ENCODE data around the gene LRIT2. TPM values are rescaled to one million over a fixed set of nuclear protein-coding genes. Genes with fewer than 3 reads are reported as not detected.
"Not testable (repeated sequence)": the region's sequence is repeated elsewhere in the genome, so short reads cannot be mapped to it uniquely, and the experiment has no call there.

Gene LRIT2
- total RNA-seq, 1 donor from 2014 or later: not detected

DNA sequence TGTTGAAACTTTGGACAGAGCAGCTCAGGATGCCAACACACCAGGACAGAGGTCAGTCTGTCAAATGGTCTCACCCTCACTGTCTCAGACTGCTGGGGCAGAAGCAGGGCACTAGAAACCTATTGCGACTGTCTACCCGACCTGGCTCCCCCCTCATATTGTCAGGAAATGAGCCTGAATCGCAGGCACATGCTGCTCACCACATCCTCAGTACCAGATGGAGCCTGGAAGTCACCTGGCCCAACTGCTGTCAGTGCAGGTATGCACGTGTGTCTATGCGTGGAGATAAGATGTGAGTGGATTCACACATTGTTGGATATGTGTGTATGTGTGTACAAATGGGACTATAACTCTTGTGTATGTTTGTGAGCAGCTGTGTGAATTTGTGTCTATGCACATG is 34.2 kb downstream of the LRIT2 start:
- Mint-ChIP-seq H3K27ac (no peak overlapping the region), H3K4me1 (no peaks in the 10 kb centered on the region), H3K36me3 (no peaks in the 10 kb centered on the region), H3K27me3 (ENCODE audit: low read depth) (peaks cover 67% of the 10 kb centered on the region), H3K4me3 (no peak overlapping the region), H3K9me3 (no peaks in the 10 kb centered on the region)
- TF ChIP-seq, protein P1, sequence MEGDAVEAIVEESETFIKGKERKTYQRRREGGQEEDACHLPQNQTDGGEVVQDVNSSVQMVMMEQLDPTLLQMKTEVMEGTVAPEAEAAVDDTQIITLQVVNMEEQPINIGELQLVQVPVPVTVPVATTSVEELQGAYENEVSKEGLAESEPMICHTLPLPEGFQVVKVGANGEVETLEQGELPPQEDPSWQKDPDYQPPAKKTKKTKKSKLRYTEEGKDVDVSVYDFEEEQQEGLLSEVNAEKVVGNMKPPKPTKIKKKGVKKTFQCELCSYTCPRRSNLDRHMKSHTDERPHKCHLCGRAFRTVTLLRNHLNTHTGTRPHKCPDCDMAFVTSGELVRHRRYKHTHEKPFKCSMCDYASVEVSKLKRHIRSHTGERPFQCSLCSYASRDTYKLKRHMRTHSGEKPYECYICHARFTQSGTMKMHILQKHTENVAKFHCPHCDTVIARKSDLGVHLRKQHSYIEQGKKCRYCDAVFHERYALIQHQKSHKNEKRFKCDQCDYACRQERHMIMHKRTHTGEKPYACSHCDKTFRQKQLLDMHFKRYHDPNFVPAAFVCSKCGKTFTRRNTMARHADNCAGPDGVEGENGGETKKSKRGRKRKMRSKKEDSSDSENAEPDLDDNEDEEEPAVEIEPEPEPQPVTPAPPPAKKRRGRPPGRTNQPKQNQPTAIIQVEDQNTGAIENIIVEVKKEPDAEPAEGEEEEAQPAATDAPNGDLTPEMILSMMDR (IDR thresholded peaks at IDR 0.05; ENCODE audit: unreplicated experiment): no peak
- no peak for DNase-seq (ENCODE audit: low spot score in 2 of 2, unreplicated experiment in 2 of 2)

DNA sequence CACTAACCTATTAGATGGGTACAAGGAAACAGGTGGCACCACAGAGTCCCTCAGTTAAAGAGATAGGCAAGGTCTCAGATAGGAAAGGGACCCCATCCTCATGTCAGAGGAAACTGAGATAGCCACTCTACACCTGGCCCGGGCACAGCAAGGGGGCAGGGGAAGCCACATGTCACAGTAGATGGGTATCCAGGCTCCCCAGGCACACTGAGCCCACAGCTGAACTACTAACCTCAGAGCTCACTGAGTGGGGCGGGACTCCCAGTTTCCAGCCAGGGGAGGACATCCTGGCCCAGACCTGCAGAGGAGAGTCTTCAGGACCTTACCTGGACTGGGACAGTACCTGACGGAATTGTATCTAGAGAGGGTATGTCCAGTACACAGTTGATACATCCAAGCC is 34.7 kb downstream of the LRIT2 start:
- TF ChIP-seq, protein P1 (IDR thresholded peaks at IDR 0.05; ENCODE audit: unreplicated experiment): no peak
- no peak for DNase-seq (ENCODE audit: low spot score in 2 of 2, unreplicated experiment in 2 of 2)
- H3K9me3 Mint-ChIP-seq: no peaks in the 10 kb centered on the region
- no peaks in the 10 kb centered on the region for H3K4me1 Mint-ChIP-seq
- H3K27me3 Mint-ChIP-seq (ENCODE audit: low read depth): peaks cover 62% of the 10 kb centered on the region
- no peak overlapping the region for H3K27ac Mint-ChIP-seq
- H3K36me3 Mint-ChIP-seq: no peaks in the 10 kb centered on the region
- H3K4me3 Mint-ChIP-seq: no peak overlapping the region

DNA sequence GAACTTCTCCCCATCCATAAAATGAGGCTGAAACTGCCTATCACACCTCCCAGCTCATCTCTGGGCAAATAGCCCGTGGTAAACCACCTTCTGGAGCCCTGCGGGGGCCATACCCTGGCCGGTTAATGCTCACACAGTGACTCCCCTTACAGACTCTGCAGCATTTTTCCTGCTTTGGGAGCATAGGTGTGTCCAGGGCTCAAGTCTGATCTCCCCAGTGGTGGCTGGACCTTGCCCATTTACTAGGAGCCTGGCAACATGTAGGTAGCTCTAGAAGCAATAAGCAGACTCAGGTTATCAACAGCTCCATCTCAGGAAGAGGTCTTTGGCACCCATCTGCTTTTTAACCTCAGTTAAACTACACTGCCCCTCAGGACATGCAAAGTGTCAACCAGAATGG is 36.5 kb downstream of the LRIT2 start:
- Mint-ChIP-seq H3K9me3 (no peaks in the 10 kb centered on the region), H3K27ac (no peak overlapping the region), H3K4me3 (no peak overlapping the region), H3K4me1 (no peaks in the 10 kb centered on the region), H3K27me3 (ENCODE audit: low read depth) (peaks cover 53% of the 10 kb centered on the region), H3K36me3 (no peaks in the 10 kb centered on the region)
- TF ChIP-seq, protein P1 (IDR thresholded peaks at IDR 0.05; ENCODE audit: unreplicated experiment): no peak
- no peak for DNase-seq (ENCODE audit: low spot score in 2 of 2, unreplicated experiment in 2 of 2)

DNA sequence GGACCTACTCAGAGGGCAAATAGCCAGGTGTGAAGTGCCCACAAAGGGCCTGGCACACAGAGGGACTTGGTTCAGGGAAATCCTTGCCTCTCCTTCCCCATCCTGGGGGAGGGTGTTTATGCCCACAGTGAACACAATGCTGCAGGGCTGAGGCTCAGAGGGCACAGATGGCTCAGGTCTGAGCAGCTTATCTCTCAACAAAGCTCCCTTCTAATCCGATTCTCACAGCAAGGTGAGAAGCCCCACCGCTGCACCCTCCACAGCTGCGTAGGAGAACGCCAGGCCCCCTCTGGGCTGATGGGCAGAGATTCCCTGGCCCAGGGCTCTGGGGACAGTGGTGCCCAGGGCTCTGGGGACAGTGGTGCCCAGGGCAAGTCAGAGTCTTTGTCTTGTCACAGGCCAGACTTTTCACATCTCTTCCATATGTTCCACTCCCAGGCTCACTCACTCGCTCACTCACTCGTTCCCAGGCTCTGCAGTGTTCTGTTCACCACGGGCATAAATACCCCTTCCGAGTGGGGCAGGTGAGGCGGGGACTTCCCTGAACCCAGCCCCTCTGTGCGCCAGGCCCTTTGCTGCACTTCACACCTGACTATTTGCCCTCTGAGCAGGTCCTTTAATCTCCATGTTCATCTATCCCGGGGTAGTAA is 39.7 kb downstream of the LRIT2 start:
- TF ChIP-seq, protein P1 (IDR thresholded peaks at IDR 0.05; ENCODE audit: unreplicated experiment): no peak
- H3K4me3 Mint-ChIP-seq: no peak overlapping the region
- no peaks in the 10 kb centered on the region for H3K36me3 Mint-ChIP-seq
- H3K4me1 Mint-ChIP-seq: no peaks in the 10 kb centered on the region
- H3K27me3 Mint-ChIP-seq (ENCODE audit: low read depth): peaks cover 21% of the 10 kb centered on the region
- no peak for DNase-seq (ENCODE audit: low spot score in 2 of 2, unreplicated experiment in 2 of 2)
- H3K27ac Mint-ChIP-seq: no peak overlapping the region
- no peaks in the 10 kb centered on the region for H3K9me3 Mint-ChIP-seq

DNA sequence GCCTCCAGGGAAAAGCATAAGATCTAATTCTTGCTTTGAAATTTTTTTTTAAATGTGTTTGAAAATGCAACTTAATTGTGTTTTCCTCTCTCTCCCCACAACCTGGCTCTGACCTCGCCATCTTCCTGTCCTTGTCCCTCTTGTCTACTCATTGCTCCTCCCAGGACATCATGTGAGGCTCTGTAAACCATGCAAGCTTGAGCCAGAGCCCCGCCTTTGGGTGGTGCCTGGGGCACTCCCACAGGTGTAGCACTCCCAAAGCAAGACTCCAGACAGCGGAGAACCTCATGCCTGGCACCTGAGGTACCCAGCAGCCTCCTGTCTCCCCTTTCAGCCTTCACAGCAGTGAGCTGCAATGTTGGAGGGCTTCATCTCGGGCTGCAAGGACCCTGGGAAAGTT is 40.8 kb downstream of the LRIT2 start:
- no peaks in the 10 kb centered on the region for H3K4me1 Mint-ChIP-seq
- DNase-seq (ENCODE audit: low spot score in 2 of 2, unreplicated experiment in 2 of 2): no peak
- TF ChIP-seq, protein P1 (IDR thresholded peaks at IDR 0.05; ENCODE audit: unreplicated experiment): no peak
- H3K36me3 Mint-ChIP-seq: no peaks in the 10 kb centered on the region
- no peak overlapping the region for H3K4me3 Mint-ChIP-seq
- H3K27ac Mint-ChIP-seq: no peak overlapping the region
- peaks cover 13% of the 10 kb centered on the region for H3K27me3 Mint-ChIP-seq (ENCODE audit: low read depth)
- H3K9me3 Mint-ChIP-seq: no peaks in the 10 kb centered on the region

DNA sequence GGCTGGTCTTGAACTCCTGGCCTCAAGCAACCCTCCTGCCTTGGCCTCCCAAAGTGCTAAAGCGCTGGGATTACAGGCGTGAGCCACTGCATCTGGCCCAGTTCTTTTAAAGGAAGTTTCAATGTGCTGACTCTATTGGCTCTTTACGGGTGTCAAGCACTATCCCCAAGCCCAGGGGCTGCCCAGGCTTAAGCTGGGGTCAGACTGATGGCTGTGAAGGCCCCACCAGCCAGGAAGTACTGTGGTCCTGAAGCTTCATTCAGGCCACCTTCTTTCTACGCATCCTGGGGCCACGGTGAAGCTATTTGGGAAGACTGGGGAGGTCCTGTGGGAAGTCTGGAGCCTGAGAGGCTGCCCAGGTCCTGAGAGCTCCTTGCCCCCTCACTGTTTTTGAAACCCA is 43.7 kb downstream of the LRIT2 start:
- Mint-ChIP-seq H3K9me3 (no peaks in the 10 kb centered on the region), H3K27ac (no peak overlapping the region), H3K4me1 (no peaks in the 10 kb centered on the region), H3K4me3 (no peak overlapping the region), H3K27me3 (ENCODE audit: low read depth) (peaks cover 6% of the 10 kb centered on the region), H3K36me3 (no peaks in the 10 kb centered on the region)
- TF ChIP-seq, protein P1 (IDR thresholded peaks at IDR 0.05; ENCODE audit: unreplicated experiment): no peak
- no peak for DNase-seq (ENCODE audit: low spot score in 2 of 2, unreplicated experiment in 2 of 2)

DNA sequence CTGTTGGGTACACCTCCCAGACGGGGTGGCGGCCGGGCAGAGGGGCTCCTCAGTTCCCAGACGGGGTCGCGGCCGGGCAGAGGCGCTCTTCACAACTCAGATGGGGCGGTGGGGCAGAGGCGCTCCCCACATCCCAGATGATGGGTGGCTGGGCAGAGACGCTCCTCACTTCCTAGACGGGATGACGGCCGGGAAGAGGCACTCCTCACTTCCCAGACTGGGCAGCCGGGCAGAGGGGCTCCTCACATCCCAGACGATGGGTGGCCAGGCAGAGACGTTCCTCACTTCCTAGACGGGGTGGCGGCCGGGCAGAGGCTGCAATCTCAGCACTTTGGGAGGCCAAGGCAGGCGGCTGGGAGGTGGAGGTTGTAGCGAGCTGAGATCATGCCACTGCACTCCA is 45.0 kb downstream of the LRIT2 start:
- not testable (repeated sequence) for H3K36me3 Mint-ChIP-seq; H3K4me1 Mint-ChIP-seq; H3K27me3 Mint-ChIP-seq (ENCODE audit: low read depth); H3K27ac Mint-ChIP-seq; H3K9me3 Mint-ChIP-seq; DNase-seq (ENCODE audit: low spot score in 2 of 2, unreplicated experiment in 2 of 2); H3K4me3 Mint-ChIP-seq
